ENCODE measurements around the gene NOL4L.

Gene NOL4L

DNA sequence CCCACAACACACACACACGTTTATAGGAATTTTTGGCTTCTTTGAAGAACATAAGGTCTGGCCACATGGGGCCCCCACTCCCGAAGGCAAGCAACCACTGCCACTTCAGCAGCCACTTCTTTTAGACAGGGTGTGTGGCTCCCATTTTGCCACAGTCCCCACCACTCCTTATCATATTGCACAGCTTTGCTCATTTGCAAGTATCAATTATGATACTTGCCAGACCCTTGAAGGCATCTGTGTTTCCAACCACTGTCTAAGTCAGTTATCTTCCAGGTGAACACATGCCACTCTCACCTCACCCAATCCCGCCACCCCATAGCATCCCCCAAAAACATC is 73.1 kb downstream of the NOL4L start:
- H3K27ac ChIP-seq (ENCODE audit: low read depth, low read length), result no peak overlapping the region
- peaks cover 6% of the 10 kb centered on the region for H3K4me1 ChIP-seq (ENCODE audit: insufficient read depth, low read length)

GRCh38 chr20:32511358-32512046 is 73.6 kb downstream of the NOL4L start:
- Histone ChIP-seq H3K27me3 (ENCODE audit: control insufficient read depth in 1 of 2, insufficient read depth in 2 of 2, low read length in 2 of 2) (no peaks in the 10 kb centered on the region), H3K36me3 (ENCODE audit: insufficient read depth, low read length) (no peaks in the 10 kb centered on the region), H3K4me1 (ENCODE audit: insufficient read depth, low read length) (peaks cover under 1% of the 10 kb centered on the region), H3K4me3 (ENCODE audit: low read depth in 1 of 2, low read length in 2 of 2) (no peak overlapping the region), H3K9me3 (ENCODE audit: low read length) (no peaks in the 10 kb centered on the region), H3K9ac (ENCODE audit: low read length) (no peak overlapping the region), H3K27ac (ENCODE audit: low read depth, low read length) (no peak overlapping the region)

More for the DNA sequence above, 73.1 kb downstream of the NOL4L start:
- no peak overlapping the region for H3K9ac ChIP-seq (ENCODE audit: low read length)
- H3K27me3 ChIP-seq (ENCODE audit: control insufficient read depth in 1 of 2, insufficient read depth in 2 of 2, low read length in 2 of 2), result no peaks in the 10 kb centered on the region
- H3K4me3 ChIP-seq (ENCODE audit: low read depth in 1 of 2, low read length in 2 of 2), result no peak overlapping the region
- no peaks in the 10 kb centered on the region for H3K9me3 ChIP-seq (ENCODE audit: low read length)
- H3K36me3 ChIP-seq (ENCODE audit: insufficient read depth, low read length), result no peaks in the 10 kb centered on the region

- H3K9me3 ChIP-seq (ENCODE audit: low read length), result no peaks in the 10 kb centered on the region
- H3K4me3 ChIP-seq (ENCODE audit: low read depth in 1 of 2, low read length in 2 of 2), result no peak overlapping the region
- no peak overlapping the region for H3K27ac ChIP-seq (ENCODE audit: low read depth, low read length)
- H3K27me3 ChIP-seq (ENCODE audit: control insufficient read depth in 1 of 2, insufficient read depth in 2 of 2, low read length in 2 of 2), result no peaks in the 10 kb centered on the region
- no peaks in the 10 kb centered on the region for H3K4me1 ChIP-seq (ENCODE audit: insufficient read depth, low read length)
- H3K36me3 ChIP-seq (ENCODE audit: insufficient read depth, low read length), result no peaks in the 10 kb centered on the region
- no peak overlapping the region for H3K9ac ChIP-seq (ENCODE audit: low read length)
Measured at GRCh38 chr20:32510601-32511357, 74.4 kb downstream of the NOL4L start.

DNA sequence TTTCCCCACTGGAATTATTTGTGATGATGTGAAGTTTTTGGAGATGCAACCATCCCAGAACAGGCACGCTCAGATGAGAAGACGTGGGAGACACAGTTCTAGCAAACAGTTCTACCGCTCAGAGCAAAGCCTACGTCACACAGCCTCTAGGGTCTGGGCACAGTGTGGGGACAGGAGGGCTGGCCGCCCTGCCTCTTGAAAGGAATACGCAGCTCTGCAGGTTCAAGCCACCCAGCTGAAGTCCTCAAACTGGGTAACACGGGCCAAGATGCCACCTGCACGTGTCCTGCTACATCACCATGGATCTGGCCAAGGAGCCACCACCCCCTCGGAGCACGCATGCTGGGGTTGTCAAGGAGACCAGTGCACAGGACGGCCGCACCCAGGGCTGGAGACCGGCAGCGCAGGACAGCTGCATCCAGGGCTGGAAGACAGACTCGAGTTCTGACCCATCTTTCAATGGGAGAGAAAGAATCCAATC is 75.0 kb downstream of the NOL4L start:
- no peak overlapping the region for H3K9ac ChIP-seq (ENCODE audit: low read length)
- no peak overlapping the region for H3K4me3 ChIP-seq (ENCODE audit: low read depth in 1 of 2, low read length in 2 of 2)
- H3K36me3 ChIP-seq (ENCODE audit: insufficient read depth, low read length), result no peaks in the 10 kb centered on the region
- no peaks in the 10 kb centered on the region for H3K27me3 ChIP-seq (ENCODE audit: control insufficient read depth in 1 of 2, insufficient read depth in 2 of 2, low read length in 2 of 2)
- no peaks in the 10 kb centered on the region for H3K9me3 ChIP-seq (ENCODE audit: low read length)
- H3K27ac ChIP-seq (ENCODE audit: low read depth, low read length), result no peak overlapping the region
- H3K4me1 ChIP-seq (ENCODE audit: insufficient read depth, low read length), result no peaks in the 10 kb centered on the region

GRCh38 chr20:32509639-32510066 is 75.5 kb downstream of the NOL4L start:
- Histone ChIP-seq H3K27ac (ENCODE audit: low read depth, low read length) (no peak overlapping the region), H3K9ac (ENCODE audit: low read length) (no peak overlapping the region), H3K9me3 (ENCODE audit: low read length) (no peaks in the 10 kb centered on the region)

GRCh38 chr20:32508775-32509119 is 76.4 kb downstream of the NOL4L start:
- Histone ChIP-seq H3K36me3 (ENCODE audit: insufficient read depth, low read length) (no peaks in the 10 kb centered on the region), H3K27me3 (ENCODE audit: control insufficient read depth in 1 of 2, insufficient read depth in 2 of 2, low read length in 2 of 2) (no peaks in the 10 kb centered on the region), H3K9me3 (ENCODE audit: low read length) (no peaks in the 10 kb centered on the region), H3K27ac (ENCODE audit: low read depth, low read length) (no peak overlapping the region), H3K9ac (ENCODE audit: low read length) (no peak overlapping the region), H3K4me1 (ENCODE audit: insufficient read depth, low read length) (no peaks in the 10 kb centered on the region), H3K4me3 (ENCODE audit: low read depth in 1 of 2, low read length in 2 of 2) (no peak overlapping the region)

More at GRCh38 chr20:32509639-32510066, 75.5 kb downstream of the NOL4L start:
- no peak overlapping the region for H3K4me3 ChIP-seq (ENCODE audit: low read depth in 1 of 2, low read length in 2 of 2)
- no peaks in the 10 kb centered on the region for H3K4me1 ChIP-seq (ENCODE audit: insufficient read depth, low read length)
- no peaks in the 10 kb centered on the region for H3K36me3 ChIP-seq (ENCODE audit: insufficient read depth, low read length)
- no peaks in the 10 kb centered on the region for H3K27me3 ChIP-seq (ENCODE audit: control insufficient read depth in 1 of 2, insufficient read depth in 2 of 2, low read length in 2 of 2)

- H3K9ac ChIP-seq (ENCODE audit: low read length), result no peak overlapping the region
- no peaks in the 10 kb centered on the region for H3K9me3 ChIP-seq (ENCODE audit: low read length)
- H3K4me1 ChIP-seq (ENCODE audit: insufficient read depth, low read length), result no peaks in the 10 kb centered on the region
- H3K27ac ChIP-seq (ENCODE audit: low read depth, low read length), result no peak overlapping the region
- no peak overlapping the region for H3K4me3 ChIP-seq (ENCODE audit: low read depth in 1 of 2, low read length in 2 of 2)
- H3K27me3 ChIP-seq (ENCODE audit: control insufficient read depth in 1 of 2, insufficient read depth in 2 of 2, low read length in 2 of 2), result no peaks in the 10 kb centered on the region
- no peaks in the 10 kb centered on the region for H3K36me3 ChIP-seq (ENCODE audit: insufficient read depth, low read length)
Measured at GRCh38 chr20:32507998-32508774, 76.9 kb downstream of the NOL4L start.

DNA sequence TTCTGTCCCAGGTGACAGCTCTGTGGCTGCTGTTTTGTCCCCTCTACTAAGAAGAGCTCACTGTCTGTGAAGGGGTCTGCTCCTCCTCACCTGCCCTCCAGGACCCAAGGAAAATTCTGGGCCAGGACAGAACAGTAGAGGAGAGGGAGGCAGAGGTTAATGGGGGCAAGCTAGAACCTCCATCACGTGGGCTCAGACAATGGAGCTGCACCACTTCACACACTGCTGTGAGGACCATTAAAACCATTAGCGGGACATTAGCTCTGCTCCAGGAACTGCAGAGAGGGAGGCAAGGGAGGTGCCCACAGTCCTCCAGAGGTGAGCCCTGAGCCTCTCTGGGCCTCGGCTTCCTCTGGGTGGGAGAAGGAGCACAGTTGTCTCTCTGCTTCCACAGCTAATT is 78.4 kb downstream of the NOL4L start:
- Histone ChIP-seq H3K4me3 (ENCODE audit: low read depth in 1 of 2, low read length in 2 of 2) (no peak overlapping the region), H3K9me3 (ENCODE audit: low read length) (no peaks in the 10 kb centered on the region), H3K4me1 (ENCODE audit: insufficient read depth, low read length) (no peaks in the 10 kb centered on the region), H3K27ac (ENCODE audit: low read depth, low read length) (no peak overlapping the region), H3K36me3 (ENCODE audit: insufficient read depth, low read length) (no peaks in the 10 kb centered on the region), H3K9ac (ENCODE audit: low read length) (no peak overlapping the region), H3K27me3 (ENCODE audit: control insufficient read depth in 1 of 2, insufficient read depth in 2 of 2, low read length in 2 of 2) (no peaks in the 10 kb centered on the region)

GRCh38 chr20:32505723-32506473 is 79.2 kb downstream of the NOL4L start:
- Histone ChIP-seq H3K36me3 (ENCODE audit: insufficient read depth, low read length) (no peaks in the 10 kb centered on the region), H3K4me3 (ENCODE audit: low read depth in 1 of 2, low read length in 2 of 2) (no peak overlapping the region), H3K9ac (ENCODE audit: low read length) (no peak overlapping the region), H3K9me3 (ENCODE audit: low read length) (no peaks in the 10 kb centered on the region), H3K27me3 (ENCODE audit: control insufficient read depth in 1 of 2, insufficient read depth in 2 of 2, low read length in 2 of 2) (no peaks in the 10 kb centered on the region), H3K4me1 (ENCODE audit: insufficient read depth, low read length) (no peaks in the 10 kb centered on the region), H3K27ac (ENCODE audit: low read depth, low read length) (no peak overlapping the region)

DNA sequence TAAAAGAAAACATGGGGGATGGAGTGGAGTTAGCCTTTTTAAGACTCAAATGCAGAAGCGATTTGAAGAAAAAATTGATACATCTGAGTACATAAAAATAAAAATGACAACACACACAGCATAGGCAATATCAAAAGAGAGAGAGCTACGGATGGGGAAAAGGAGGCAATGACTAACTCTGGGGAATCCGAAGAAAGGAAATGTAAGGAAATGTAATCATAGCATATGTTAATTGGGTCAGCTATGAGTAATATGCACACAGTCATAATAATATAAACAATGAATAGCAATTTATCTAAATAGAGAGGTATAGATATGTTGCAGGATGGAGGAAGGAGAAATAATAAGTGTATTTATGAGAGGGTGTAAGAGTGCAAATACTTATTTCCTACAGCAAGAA is 83.4 kb downstream of the NOL4L start:
- Histone ChIP-seq H3K27me3 (ENCODE audit: control insufficient read depth in 1 of 2, insufficient read depth in 2 of 2, low read length in 2 of 2) (no peaks in the 10 kb centered on the region), H3K27ac (ENCODE audit: low read depth, low read length) (no peak overlapping the region), H3K9me3 (ENCODE audit: low read length) (no peaks in the 10 kb centered on the region), H3K4me1 (ENCODE audit: insufficient read depth, low read length) (no peaks in the 10 kb centered on the region), H3K9ac (ENCODE audit: low read length) (no peak overlapping the region), H3K4me3 (ENCODE audit: low read depth in 1 of 2, low read length in 2 of 2) (no peak overlapping the region), H3K36me3 (ENCODE audit: insufficient read depth, low read length) (no peaks in the 10 kb centered on the region)
